Right cardiac atrium (tissue), 5 donors: ENCODE measurements around the gene ST6GALNAC3. TPM values are rescaled to one million over a fixed set of nuclear protein-coding genes. Genes with fewer than 3 reads are reported as not detected.

Source experiments
- ATAC-seq, 2 donors: fragments of 200-7000 bp; cut with Tn5 transposase; one replicate each; pipeline versions ENCODE4 v1.8.0 to v1.9.1; 2020; ENCODE audit warnings: moderate library complexity in 2 of 2, mild to moderate bottlenecking in 1 of 2
- DNase-seq, 3 donors: peaks; one replicate each; pipeline ENCODE4 v3.0.0-alpha.2; 2020
- H3K27ac ChIP-seq: one replicate; pipeline ENCODE4 v1.5.1; 2013; ENCODE audit warnings: mild to moderate bottlenecking, low read length, control low read depth, moderate library complexity
- H3K27me3 ChIP-seq: one replicate; pipeline ENCODE4 v1.6.1; 2013; ENCODE audit not compliant: control insufficient read depth, insufficient read depth
- H3K4me1 ChIP-seq: one replicate; pipeline ENCODE4 v1.6.1; 2013; ENCODE audit warnings: low read length; ENCODE audit not compliant: control insufficient read depth, insufficient read depth
- H3K4me3 ChIP-seq: one replicate; pipeline ENCODE4 v1.5.1; 2013; ENCODE audit warnings: low read length, control low read depth
- H3K9me3 ChIP-seq: one replicate; pipeline ENCODE4 v1.6.1; 2013; ENCODE audit warnings: low read length; ENCODE audit not compliant: control insufficient read depth
- WGBS: extraction: QIAGEN DNeasy Blood & Tissue Kit; methylation state at CpG from one replicate; pipeline ENCODE4 v1.1.7; 2013; 5-methylcytosine and 5-hydroxymethylcytosine counted together
- intact Hi-C, 4 donors: fragments of 100-400 bp; cut with DNase I; formaldehyde crosslinking; loops; one replicate each; pipeline versions ENCODE4 v1.11.0 to v1.14.0; 2022 to 2023
- polyA plus RNA-seq: library from polyadenylated mRNA; stranded (reverse); fragments of 200-250 nt; gene quantifications from one replicate; pipeline ENCODE4 v1.2.3, GENCODE V29; 2013
- total RNA-seq, 4 donors: library from RNA; stranded (reverse); fragmentation: NEBNext Ultra II Directional; extraction: Animal tissue kit (Norgen Biotek cat#: 25700); gene quantifications; one replicate each; pipeline ENCODE4 v1.2.1, GENCODE V29; 2021
- donor health status: healthy with polysubstance abuse.
- donor health status: DM: no; HTN: yes; CAD: no.
- donor health status: DM: no; HTN: no; CAD: no.
- donor health status: DM: no; HTN: yes; CAD: no; lungs with severe emphysema.
- donor health status: DM: yes; HTN: yes; CAD: no.

The ST6GALNAC3 gene
- total and polyA plus RNA-seq, 5 donors, result 2.8 to 19.9 (median 15.4) TPM

- 40% methylated on average over 5 of the region's 5 CpGs for WGBS
- intact Hi-C loops, result no loop called here
- DNase-seq, result no peak
Measured at GRCh38 chr1:76142771-76143540, 68.4 kb downstream of the ST6GALNAC3 start.

GRCh38 chr1:76144247-76144646, 69.7 kb downstream of the ST6GALNAC3 start:
- no peak for ATAC-seq
- no peak for DNase-seq
- intact Hi-C loops, result no loop called here
- H3K27ac ChIP-seq, result no peak overlapping the region
- no peaks in the 10 kb centered on the region for H3K27me3 ChIP-seq
- H3K4me3 ChIP-seq, result no peak overlapping the region
- peaks cover 6% of the 10 kb centered on the region for H3K4me1 ChIP-seq
- H3K9me3 ChIP-seq, result no peaks in the 10 kb centered on the region
- 96% methylated on average over 2 of the region's 2 CpGs for WGBS

More at GRCh38 chr1:76142771-76143540, 68.4 kb downstream of the ST6GALNAC3 start:
- Histone ChIP-seq H3K27ac (no peak overlapping the region), H3K4me3 (no peak overlapping the region), H3K9me3 (no peaks in the 10 kb centered on the region), H3K27me3 (no peaks in the 10 kb centered on the region), H3K4me1 (peaks cover 6% of the 10 kb centered on the region)
- no peak for ATAC-seq

- no peaks in the 10 kb centered on the region for H3K9me3 ChIP-seq
- DNase-seq (no peak), ATAC-seq (no peak)
- no peak overlapping the region for H3K4me3 ChIP-seq
- H3K27ac ChIP-seq, result no peak overlapping the region
- peaks cover 5% of the 10 kb centered on the region for H3K4me1 ChIP-seq
- H3K27me3 ChIP-seq, result no peaks in the 10 kb centered on the region
- intact Hi-C loops, result no loop called here
- WGBS, result 85% methylated on average over 6 of the region's 6 CpGs
Measured at GRCh38 chr1:76145332-76145731, 70.8 kb downstream of the ST6GALNAC3 start.

- Histone ChIP-seq H3K9me3 (no peaks in the 10 kb centered on the region), H3K27me3 (no peaks in the 10 kb centered on the region), H3K4me1 (peaks cover 5% of the 10 kb centered on the region), H3K4me3 (no peak overlapping the region), H3K27ac (no peak overlapping the region)
- WGBS, result 62% methylated on average over 1 of the region's 1 CpG
- ATAC-seq (no peak), DNase-seq (no peak)
- intact Hi-C loops, result no loop called here
Measured at GRCh38 chr1:76146184-76146583, 71.6 kb downstream of the ST6GALNAC3 start.

GRCh38 chr1:76147917-76148316, 73.4 kb downstream of the ST6GALNAC3 start:
- intact Hi-C loops, result no loop called here
- WGBS, result 67% methylated on average over 4 of the region's 4 CpGs
- no peak for ATAC-seq

GRCh38 chr1:76148460-76148859, 73.9 kb downstream of the ST6GALNAC3 start:
- Histone ChIP-seq H3K27me3 (no peaks in the 10 kb centered on the region), H3K4me1 (no peaks in the 10 kb centered on the region), H3K4me3 (no peak overlapping the region), H3K9me3 (no peaks in the 10 kb centered on the region), H3K27ac (no peak overlapping the region)
- WGBS, result 90% methylated on average over 2 of the region's 2 CpGs
- intact Hi-C loops, result no loop called here
- DNase-seq (no peak), ATAC-seq (no peak)

More at GRCh38 chr1:76147917-76148316, 73.4 kb downstream of the ST6GALNAC3 start:
- DNase-seq, result no peak
- no peak overlapping the region for H3K27ac ChIP-seq
- H3K9me3 ChIP-seq, result no peaks in the 10 kb centered on the region
- H3K4me1 ChIP-seq, result peaks cover 2% of the 10 kb centered on the region
- H3K27me3 ChIP-seq, result no peaks in the 10 kb centered on the region
- H3K4me3 ChIP-seq, result no peak overlapping the region

GRCh38 chr1:76153841-76154205, 79.3 kb downstream of the ST6GALNAC3 start:
- intact Hi-C loops, result loop anchor here in 3 of 4 donors (5.0 to 10.0 kb wide), 4 partner anchors 159 to 981 kb away; no protein-coding TSS in a partner anchor
- no peak overlapping the region for H3K4me3 ChIP-seq
- no peak overlapping the region for H3K27ac ChIP-seq
- H3K4me1 ChIP-seq, result peaks cover 2% of the 10 kb centered on the region
- ATAC-seq (peak in 1 of 2 donors; percentile 7), DNase-seq (no peak)
- H3K27me3 ChIP-seq, result no peaks in the 10 kb centered on the region
- 65% methylated on average over 8 of the region's 8 CpGs for WGBS
- H3K9me3 ChIP-seq, result no peaks in the 10 kb centered on the region

- peak overlapping the region; percentile 18 for H3K27ac ChIP-seq
- intact Hi-C loops, result loop anchor here in 3 of 4 donors (5.0 to 10.0 kb wide), 4 partner anchors 160 to 980 kb away; no protein-coding TSS in a partner anchor
- peak; percentile 90 for ATAC-seq
Measured at GRCh38 chr1:76154206-76154956, 79.8 kb downstream of the ST6GALNAC3 start.

GRCh38 chr1:76156987-76157386, 82.4 kb downstream of the ST6GALNAC3 start:
- Histone ChIP-seq H3K27me3 (no peaks in the 10 kb centered on the region), H3K9me3 (no peaks in the 10 kb centered on the region), H3K4me3 (no peak overlapping the region), H3K27ac (no peak overlapping the region), H3K4me1 (peaks cover 2% of the 10 kb centered on the region)
- DNase-seq (no peak), ATAC-seq (no peak)
- WGBS, result 81% methylated on average over 4 of the region's 4 CpGs
- intact Hi-C loops, result loop anchor here in 3 of 4 donors (10.0 kb wide), 3 partner anchors 162 to 978 kb away; no protein-coding TSS in a partner anchor

More at GRCh38 chr1:76154206-76154956, 79.8 kb downstream of the ST6GALNAC3 start:
- 12% methylated on average over 17 of the region's 17 CpGs for WGBS
- H3K4me3 ChIP-seq, result peak overlapping the region; percentile 21
- DNase-seq, result peak; percentile 62 to 86 (median 84)
- no peaks in the 10 kb centered on the region for H3K9me3 ChIP-seq
- no peaks in the 10 kb centered on the region for H3K27me3 ChIP-seq
- peaks cover 2% of the 10 kb centered on the region for H3K4me1 ChIP-seq

- intact Hi-C loops, result loop anchor here in 3 of 4 donors (10.0 kb wide), 3 partner anchors 163 to 977 kb away; no protein-coding TSS in a partner anchor
- WGBS, result 88% methylated on average over 4 of the region's 4 CpGs
- DNase-seq, result no peak
- ATAC-seq, result no peak
- H3K9me3 ChIP-seq, result no peaks in the 10 kb centered on the region
- peaks cover 2% of the 10 kb centered on the region for H3K4me1 ChIP-seq
- no peaks in the 10 kb centered on the region for H3K27me3 ChIP-seq
- H3K4me3 ChIP-seq, result no peak overlapping the region
- H3K27ac ChIP-seq, result no peak overlapping the region
Measured at GRCh38 chr1:76158126-76158525, 83.6 kb downstream of the ST6GALNAC3 start.

GRCh38 chr1:76160225-76160624, 85.7 kb downstream of the ST6GALNAC3 start:
- no peaks in the 10 kb centered on the region for H3K9me3 ChIP-seq
- no peak for ATAC-seq

More at GRCh38 chr1:76160225-76160624, 85.7 kb downstream of the ST6GALNAC3 start:
- 92% methylated on average over 4 of the region's 4 CpGs for WGBS
- no peaks in the 10 kb centered on the region for H3K27me3 ChIP-seq
- H3K4me1 ChIP-seq, result no peaks in the 10 kb centered on the region
- no peak for DNase-seq
- intact Hi-C loops, result no loop called here
- no peak overlapping the region for H3K4me3 ChIP-seq
- no peak overlapping the region for H3K27ac ChIP-seq
